Activated T-cell treated with anti-CD3 and anti-CD28 coated beads, Interleukin-2, amount 50 U/mL, for 48 hours (primary cell): ENCODE data around the gene LANCL1.

ENCODE experiments used
- DNase-seq, 2 experiments: peaks; one replicate each; pipeline ENCODE4 v3.0.0-alpha.2; 2020

LANCL1 gene

GRCh38 chr2:210388148-210388547, 88.4 kb downstream of the LANCL1 start:
- no peak for DNase-seq

- DNase-seq = no peak
Measured at GRCh38 chr2:210387074-210387473, 89.5 kb downstream of the LANCL1 start.
